Activated CD8-positive, alpha-beta memory T cell treated with anti-CD3 and anti-CD28 coated beads for 36 hours (primary cell): Measurements from ENCODE around the gene CTNNAL1. TPM values are rescaled to one million over a fixed set of nuclear protein-coding genes. Genes with fewer than 3 reads are reported as not detected.
"Not testable (repeated sequence)": the region's sequence is repeated elsewhere in the genome, so short reads cannot be mapped to it uniquely, and the experiment has no call there.

Experiments
- CTCF ChIA-PET: fragments of 350-600 bp; sonication (Branson Sonifier 250); formaldehyde crosslinking; loops from one replicate; lab custom pipeline; 2021; ENCODE audit warnings: antibody characterized with exemption; lab: Charles Lee
- POLR2A ChIA-PET: fragments of 350-600 bp; sonication (Branson Sonifier 250); formaldehyde crosslinking; loops from one replicate; lab custom pipeline; 2021; ENCODE audit warnings: antibody characterized with exemption; lab: Charles Lee
- total RNA-seq, 2 experiments: library from RNA; stranded (reverse); gene quantifications; one replicate each; pipeline ENCODE4 v1.2.3, GENCODE V29; 2021

The CTNNAL1 gene
- total RNA-seq, 2 experiments from 2014 or later, result 20.9 to 21.0 TPM

DNA sequence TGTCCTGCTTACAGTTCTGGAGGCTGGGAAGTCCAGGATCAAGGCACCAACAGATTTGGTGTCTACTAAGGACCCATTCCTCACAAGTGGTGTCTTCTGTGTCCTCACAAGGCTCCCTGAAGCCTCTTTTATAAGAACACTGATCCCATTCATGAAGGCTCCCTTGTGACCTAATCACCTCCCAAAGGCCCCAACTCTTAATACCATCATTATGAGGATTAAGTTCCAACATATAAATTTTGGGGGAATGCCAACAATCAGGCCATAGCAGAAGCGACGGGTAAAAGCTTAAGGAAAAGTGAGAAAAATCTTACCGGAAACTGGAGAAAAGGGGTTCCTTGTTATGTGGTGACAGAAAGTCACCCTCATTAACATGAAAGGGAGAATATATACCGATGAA is 11.2 kb downstream of the CTNNAL1 start:
- ChIA-PET CTCF (no interaction called here), POLR2A (no interaction called here)

- POLR2A ChIA-PET, result no interaction called here
- CTCF ChIA-PET, result no interaction called here
Observed at GRCh38 chr9:109001275-109001676, 12.0 kb downstream of the CTNNAL1 start.

DNA sequence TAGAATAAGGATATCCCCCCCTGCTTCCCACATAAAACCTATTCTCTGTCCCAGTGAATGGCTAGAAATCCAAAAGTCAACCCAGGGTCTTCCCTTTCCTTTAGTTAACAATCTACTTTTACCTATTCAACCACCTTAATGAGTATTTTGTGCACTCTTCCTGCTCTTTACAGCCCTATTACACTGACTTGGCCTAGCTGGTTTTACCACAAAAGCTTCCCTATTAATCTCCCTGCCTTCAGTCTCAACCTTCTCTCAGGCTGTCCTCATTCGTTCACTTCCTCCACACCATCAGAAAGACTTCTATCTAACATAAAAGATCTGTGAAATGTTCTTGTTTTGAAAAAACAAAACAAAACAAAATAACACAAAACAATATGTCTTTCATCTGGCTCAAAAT is 16.2 kb downstream of the CTNNAL1 start:
- ChIA-PET POLR2A (no interaction called here), CTCF (no interaction called here)

GRCh38 chr9:108996643-108997042 is 16.7 kb downstream of the CTNNAL1 start:
- ChIA-PET CTCF (no interaction called here), POLR2A (interaction anchor here (0.6 kb wide), 1 partner anchor 66 kb away, joined by 3 read pairs; no protein-coding TSS in a partner anchor)

GRCh38 chr9:108994695-108995094 is 18.6 kb downstream of the CTNNAL1 start:
- ChIA-PET POLR2A (no interaction called here), CTCF (no interaction called here)

GRCh38 chr9:108991479-108991878 is 21.8 kb downstream of the CTNNAL1 start:
- CTCF ChIA-PET, result no interaction called here
- POLR2A ChIA-PET, result no interaction called here

DNA sequence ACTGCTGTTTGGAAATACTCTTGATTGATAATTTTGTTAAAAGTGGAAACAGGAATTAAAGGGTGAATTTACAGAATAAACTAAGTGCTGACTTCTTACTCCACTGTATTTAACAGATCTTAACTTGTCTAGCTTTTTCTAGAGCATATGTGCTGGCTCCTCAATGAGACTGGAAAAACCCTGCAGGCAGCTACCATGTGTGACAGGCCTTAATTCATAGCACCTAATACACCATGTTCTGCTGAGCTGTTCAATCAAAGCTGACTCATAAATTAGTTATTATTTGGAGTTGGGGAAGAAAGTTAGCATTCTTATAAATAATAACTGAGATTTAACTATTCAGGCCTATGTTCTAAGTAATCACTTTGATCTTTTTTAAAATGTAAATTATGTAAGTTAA is 29.4 kb downstream of the CTNNAL1 start:
- ChIA-PET CTCF (no interaction called here), POLR2A (no interaction called here)

GRCh38 chr9:108980893-108981292 is 32.4 kb downstream of the CTNNAL1 start:
- POLR2A ChIA-PET, result no interaction called here
- CTCF ChIA-PET, result no interaction called here

DNA sequence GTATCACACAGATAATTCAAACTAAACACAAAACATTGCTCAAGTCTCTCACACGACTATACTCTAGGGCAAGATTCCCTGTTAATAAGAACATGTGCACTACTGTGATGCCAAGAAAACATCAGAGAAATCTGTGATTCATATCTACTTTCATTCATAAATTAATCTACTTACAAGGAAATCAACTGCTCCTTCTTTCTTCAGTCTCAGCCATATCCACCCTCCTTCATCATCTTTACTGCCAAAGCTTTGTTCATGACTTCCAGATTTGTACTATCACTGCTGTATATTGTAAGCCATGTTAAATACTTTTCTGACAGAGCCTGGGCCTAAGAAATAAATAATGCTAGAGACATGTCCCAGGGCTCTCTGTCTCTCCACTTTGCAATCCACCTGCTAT is 35.1 kb downstream of the CTNNAL1 start:
- CTCF ChIA-PET, result no interaction called here
- POLR2A ChIA-PET, result no interaction called here

GRCh38 chr9:108973895-108974294 is 39.4 kb downstream of the CTNNAL1 start:
- ChIA-PET POLR2A (no interaction called here), CTCF (no interaction called here)

DNA sequence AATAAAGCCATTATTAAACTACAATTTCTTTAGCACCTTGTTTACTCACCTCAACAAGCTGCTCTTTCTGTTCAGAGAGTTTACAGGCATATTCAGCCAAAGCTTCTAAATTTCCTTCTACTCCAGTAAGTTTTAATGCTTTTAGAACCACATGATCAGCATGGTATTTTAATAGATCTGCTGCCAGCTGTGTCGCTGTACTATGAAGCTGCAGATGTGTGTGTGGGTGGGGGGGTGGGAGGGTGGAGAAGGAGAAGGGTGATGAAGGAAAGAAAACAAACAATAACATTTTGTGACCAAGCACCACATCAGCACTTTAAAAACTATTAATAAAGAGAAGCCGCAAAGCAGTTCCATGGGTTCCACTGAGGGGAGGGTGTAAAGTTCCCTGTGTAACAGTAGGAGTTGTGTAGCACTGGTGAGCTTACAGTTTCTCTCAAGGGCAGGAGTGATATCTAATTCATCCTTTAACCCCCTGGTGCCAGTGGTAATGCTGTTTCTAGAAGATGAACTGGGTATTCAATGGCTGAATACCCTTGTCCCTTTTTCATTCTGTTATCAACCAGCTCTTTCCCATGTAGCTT is 40.6 kb downstream of the CTNNAL1 start:
- CTCF ChIA-PET, result no interaction called here
- POLR2A ChIA-PET, result no interaction called here

DNA sequence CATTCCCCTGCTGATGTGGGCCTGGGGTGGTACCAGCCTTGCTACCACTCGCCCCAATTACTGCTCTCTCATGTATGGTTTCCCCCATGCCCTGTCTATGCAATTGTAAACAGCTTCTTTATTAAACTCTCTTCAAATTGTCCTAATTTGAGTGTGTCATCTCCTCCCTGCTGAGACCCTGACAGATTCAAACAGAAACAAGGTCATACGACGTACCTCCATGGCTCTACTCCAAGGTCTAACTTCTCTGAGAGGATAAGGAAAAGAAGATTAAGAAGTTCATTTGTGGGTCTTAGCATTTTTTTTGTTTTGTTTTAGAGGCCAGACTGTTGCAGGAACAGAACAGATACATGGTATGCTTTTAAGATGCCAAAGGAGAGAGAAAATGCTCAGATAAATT is 41.1 kb downstream of the CTNNAL1 start:
- CTCF ChIA-PET, result no interaction called here
- POLR2A ChIA-PET, result no interaction called here

DNA sequence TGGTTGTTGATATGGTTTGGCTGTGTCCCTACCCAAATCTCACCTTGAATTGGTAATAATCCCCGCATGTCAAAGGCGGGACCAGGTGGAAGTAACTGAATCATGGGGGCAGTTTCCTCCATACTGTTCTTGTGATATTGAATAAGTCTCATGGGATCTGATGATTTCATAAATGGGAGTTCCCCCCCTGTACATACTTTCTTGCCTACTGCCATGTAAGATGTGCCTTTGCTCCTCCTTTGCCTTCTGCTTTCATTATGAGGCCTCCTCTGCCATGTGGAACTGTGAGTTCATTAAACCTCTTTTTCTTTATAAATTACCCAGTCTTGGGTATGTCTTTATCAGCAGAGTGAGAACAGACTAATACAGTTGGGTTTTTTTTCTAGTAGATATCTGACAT is 41.9 kb downstream of the CTNNAL1 start:
- CTCF ChIA-PET, POLR2A ChIA-PET: not testable (repeated sequence)

DNA sequence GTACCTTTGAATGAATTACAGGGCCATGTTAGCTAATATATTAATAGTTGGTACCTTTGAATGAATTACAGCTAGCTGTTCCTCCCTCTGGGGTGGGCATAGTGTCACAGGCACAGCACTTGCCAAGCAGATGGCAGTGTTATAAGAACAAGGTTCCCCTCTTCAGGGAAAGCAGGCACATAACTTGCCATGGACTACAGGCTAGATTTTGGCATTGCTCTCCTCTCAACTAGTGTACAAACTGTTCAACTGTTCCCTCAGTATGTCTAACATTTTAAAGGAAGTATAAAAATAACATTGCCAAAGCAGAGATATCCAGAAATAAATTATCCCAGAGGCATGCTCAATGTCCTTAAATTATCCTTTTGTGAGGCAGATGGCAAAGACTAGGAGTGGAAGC is 45.4 kb downstream of the CTNNAL1 start:
- CTCF ChIA-PET, result no interaction called here

GRCh38 chr9:108963459-108964143 is 49.7 kb downstream of the CTNNAL1 start:
- POLR2A ChIA-PET, result no interaction called here
- CTCF ChIA-PET, result no interaction called here

More for the DNA sequence above, 45.4 kb downstream of the CTNNAL1 start:
- POLR2A ChIA-PET, result interaction anchor here (0.5 kb wide), 1 partner anchor 86 kb away, joined by 3 read pairs; no protein-coding TSS in a partner anchor

GRCh38 chr9:108961151-108961550 is 52.1 kb downstream of the CTNNAL1 start:
- ChIA-PET POLR2A (no interaction called here), CTCF (no interaction called here)

DNA sequence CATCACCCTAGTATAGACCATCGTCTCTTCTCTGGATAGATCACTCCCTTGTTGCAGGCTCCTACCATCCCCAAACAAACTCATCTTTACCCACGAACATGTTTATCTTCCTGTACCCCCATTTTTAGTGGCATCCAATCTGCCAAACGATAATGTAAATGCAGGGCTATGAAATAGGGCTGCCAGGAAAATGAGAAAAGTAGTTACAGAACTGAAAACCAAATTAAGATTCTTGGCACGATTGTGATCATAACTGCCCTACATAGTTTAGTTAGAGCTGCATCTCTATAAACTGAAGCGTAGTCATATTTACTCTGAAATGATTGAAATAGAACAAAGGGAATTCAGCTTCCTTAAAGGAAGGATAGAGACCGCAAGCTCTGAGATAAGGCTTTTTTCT is 53.0 kb downstream of the CTNNAL1 start:
- POLR2A ChIA-PET, result no interaction called here
- CTCF ChIA-PET, result no interaction called here

- ChIA-PET CTCF (interaction anchor here (0.6 kb wide), 1 partner anchor 288 kb away, joined by 3 read pairs; no protein-coding TSS in a partner anchor), POLR2A (no interaction called here)
Observed at GRCh38 chr9:108956631-108957026, 56.7 kb downstream of the CTNNAL1 start.

GRCh38 chr9:108956022-108956630 is 57.2 kb downstream of the CTNNAL1 start:
- CTCF ChIA-PET, result interaction anchor here (0.6 kb wide), 1 partner anchor 288 kb away, joined by 3 read pairs; no protein-coding TSS in a partner anchor

DNA sequence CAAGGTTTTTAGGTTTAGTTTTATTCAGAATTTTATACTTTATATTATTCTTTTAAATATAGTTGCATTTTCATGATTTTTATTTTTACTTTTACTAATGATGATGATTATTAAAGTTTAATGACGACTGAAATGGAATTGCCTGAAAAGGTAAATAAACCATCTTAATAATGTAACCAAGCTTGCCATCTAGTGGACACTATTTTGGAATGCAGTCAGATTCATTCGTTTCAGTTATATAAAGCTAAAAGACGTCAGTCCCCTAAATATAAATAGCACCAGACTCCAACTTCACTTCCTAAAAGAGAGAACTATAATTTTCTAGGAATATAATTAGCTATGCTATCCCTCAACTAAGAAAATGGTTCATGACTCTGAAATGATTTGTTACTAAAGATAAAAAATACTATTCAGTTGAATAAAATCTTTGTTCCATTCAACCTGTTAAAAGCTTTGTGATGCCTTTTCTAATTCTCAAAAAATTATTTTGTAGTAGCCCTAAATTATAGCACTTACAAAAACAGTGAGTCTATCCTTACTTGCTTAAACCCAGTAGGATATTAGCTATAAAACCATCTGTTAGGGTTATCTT is 59.2 kb downstream of the CTNNAL1 start:
- CTCF ChIA-PET, result no interaction called here
- POLR2A ChIA-PET, result no interaction called here

More at GRCh38 chr9:108956022-108956630, 57.2 kb downstream of the CTNNAL1 start:
- POLR2A ChIA-PET, result no interaction called here
